Panc1 (cell line): ENCODE results near the gene ADAMTSL3. TPM values are rescaled to one million over a fixed set of nuclear protein-coding genes. Genes with fewer than 3 reads are reported as not detected.

ENCODE experiments used
- ATAC-seq: fragments of 200-7000 bp; cut with Tn5 transposase; 2 replicates; pipeline ENCODE4 v1.9.1; 2020; ENCODE audit warnings: mild to moderate bottlenecking, moderate library complexity
- BruUV-seq: library from RNA; stranded (reverse); fragments of 400-500 nt; replicated peaks from 2 replicates; lab custom pipeline; 2021; lab: Mats Ljungman, UMichigan
- CTCF ChIA-PET: fragments of 300-600 bp; sonication (Branson Sonifier 250); formaldehyde crosslinking; loops from one replicate; lab custom pipeline; 2022; ENCODE audit warnings: antibody characterized with exemption; lab: Charles Lee
- POLR2A ChIA-PET: fragments of 300-600 bp; sonication (Branson Sonifier 250); formaldehyde crosslinking; loops from one replicate; lab custom pipeline; 2022; ENCODE audit warnings: antibody characterized with exemption; lab: Charles Lee
- DNase-seq: peaks from one replicate; pipeline ENCODE4 v3.0.0-alpha.2; 2010; ENCODE audit warnings: low read depth, low spot score
- H3K27ac ChIP-seq: 2 replicates; pipeline ENCODE4 v1.5.1; 2011; ENCODE audit warnings: mild to moderate bottlenecking, low read length, inconsistent platforms
- H3K27me3 ChIP-seq: fragments of 200-500 bp; sonication (Bioruptor generic); 2 replicates; pipeline ENCODE4 v1.6.0; 2014; ENCODE audit warnings: low read length, inconsistent platforms; ENCODE audit not compliant: control insufficient read depth, insufficient read depth
- H3K36me3 ChIP-seq: fragments of 200-500 bp; sonication (Bioruptor generic); 2 replicates; pipeline ENCODE4 v1.5.1; 2014; ENCODE audit warnings: inconsistent platforms, mild to moderate bottlenecking, low read length, moderate library complexity; ENCODE audit not compliant: control insufficient read depth, insufficient read depth
- H3K4me1 ChIP-seq: 2 replicates; pipeline ENCODE4 v1.5.1; 2011; ENCODE audit warnings: inconsistent platforms, mild to moderate bottlenecking, low read length, moderate library complexity; ENCODE audit not compliant: control insufficient read depth, insufficient read depth
- H3K4me3 ChIP-seq, 2 experiments: 2 replicates each; pipeline ENCODE4 v1.5.1; 2011 to 2012; ENCODE audit warnings: low read depth in 2 of 2, low read length in 2 of 2, mild to moderate bottlenecking in 2 of 2, inconsistent platforms in 1 of 2, moderate library complexity in 1 of 2
- H3K9me3 ChIP-seq: fragments of 200-500 bp; sonication (Bioruptor generic); 2 replicates; pipeline ENCODE4 v1.5.1; 2014; ENCODE audit warnings: low read depth, mild to moderate bottlenecking, inconsistent platforms, low read length, moderate library complexity; ENCODE audit not compliant: control insufficient read depth, insufficient read depth
- POLR2AphosphoS5 ChIP-seq: IDR thresholded peaks from 2 replicates; pipeline ENCODE4 v1.6.1; 2012; ENCODE audit warnings: mild to moderate bottlenecking, low read depth, low read length, moderate library complexity
- SIN3A ChIP-seq: IDR thresholded peaks from 2 replicates; pipeline ENCODE4 v1.6.1; 2012; ENCODE audit warnings: low read depth, mild to moderate bottlenecking, low read length, moderate library complexity, borderline replicate concordance; ENCODE audit not compliant: insufficient read depth
- TCF7L2 ChIP-seq: IDR thresholded peaks from 2 replicates; pipeline ENCODE4 v1.6.1; 2011; ENCODE audit warnings: mild to moderate bottlenecking, low read depth, low read length, inconsistent platforms
- in situ Hi-C: cut with HindIII; loops from 2 replicates; pipeline ENCODE4 v1.10.0; 2016; ENCODE audit warnings: low sequenced_read_pairs, low pct_unique_long_range_greater_than_20kb
- intact Hi-C: fragments of 100-400 bp; cut with micrococcal nuclease; formaldehyde crosslinking; loops from one replicate; pipeline ENCODE4 v1.10.0; 2022; ENCODE audit not compliant: unreplicated experiment
- total RNA-seq: library from RNA; stranded (reverse); gene quantifications from one replicate; pipeline ENCODE4 v1.2.1, GENCODE V29; 2021; ENCODE audit not compliant: unreplicated experiment
- TF ChIP-seq, protein P1 (sequence below): fragments of 450-650 bp; IDR thresholded peaks from 2 replicates; pipeline ENCODE4 v1.5.1; 2017; ENCODE audit warnings: mild to moderate bottlenecking
- TF ChIP-seq, protein P2 (sequence below), 2 experiments: IDR thresholded peaks; 2 replicates each; pipeline ENCODE4 v1.6.1; 2011 to 2012; ENCODE audit warnings: low read depth in 2 of 2, control low read depth in 1 of 2, low read length in 1 of 2, mild to moderate bottlenecking in 1 of 2, moderate library complexity in 1 of 2; ENCODE audit not compliant: insufficient read depth in 1 of 2

ADAMTSL3 gene
- total RNA-seq, 1 experiment from 2014 or later, result not detected

DNA sequence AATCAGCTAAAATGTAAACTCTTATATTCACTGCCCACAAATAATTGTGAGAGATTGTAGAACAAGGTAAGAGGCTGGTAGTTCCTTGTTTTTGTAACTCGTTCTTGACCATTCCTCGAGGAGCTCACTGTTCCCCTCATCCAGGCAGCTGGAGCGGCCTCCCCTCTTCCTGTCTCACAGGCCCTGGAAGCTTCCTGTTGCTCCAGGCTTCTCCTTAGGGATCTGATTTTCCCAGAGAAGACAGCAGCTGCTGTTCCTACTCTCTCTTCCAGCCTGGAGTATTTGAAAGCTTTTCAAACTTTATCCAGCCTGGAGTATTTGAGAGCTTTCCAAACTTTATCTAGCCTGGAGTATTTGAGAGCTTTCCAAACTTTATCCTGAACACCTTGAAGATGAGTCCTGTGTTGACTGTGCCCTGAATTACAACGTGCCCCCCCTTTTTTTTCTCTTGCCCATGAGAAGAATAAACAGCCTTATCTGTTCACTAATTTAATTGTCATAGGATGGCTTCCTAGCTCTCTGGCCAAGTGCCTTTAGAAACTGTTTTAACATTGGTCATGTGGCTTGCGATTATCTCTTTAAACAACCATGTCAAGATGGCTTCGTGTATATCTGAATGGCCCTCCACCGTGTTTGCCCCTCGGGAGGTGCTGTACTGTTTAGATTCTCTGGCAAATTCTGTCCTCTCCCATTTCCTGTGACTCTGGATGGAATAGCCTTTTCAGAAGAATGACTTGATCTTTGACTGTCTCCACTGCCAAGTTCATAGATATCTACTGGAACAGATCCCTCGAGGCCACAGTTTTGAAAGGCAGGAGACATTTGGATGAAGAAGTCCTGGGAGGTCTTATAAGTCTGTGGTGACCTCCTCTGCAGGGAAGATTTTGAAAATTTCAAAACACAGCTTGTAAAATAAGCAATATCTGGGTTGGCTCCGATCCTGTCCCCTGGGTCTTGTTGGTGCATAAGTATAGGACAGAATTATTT lies 4.8 kb downstream of the ADAMTSL3 start:
- in situ Hi-C loops, result no loop called here
- H3K4me1 ChIP-seq, result no peaks in the 10 kb centered on the region; the same call in 1 of the 2 replicates
- no peaks in the 10 kb centered on the region for H3K27me3 ChIP-seq
- no peaks in the 10 kb centered on the region for H3K36me3 ChIP-seq
- no peak for ATAC-seq
- H3K27ac ChIP-seq, result no peak overlapping the region
- BruUV-seq, result no TSS peak
- intact Hi-C loops, result no loop called here
- POLR2A ChIA-PET, result no interaction called here
- H3K4me3 ChIP-seq, result no peak overlapping the region
- no peak for DNase-seq
- no peak for TF ChIP-seq TCF7L2
- TF ChIP-seq, protein P1, sequence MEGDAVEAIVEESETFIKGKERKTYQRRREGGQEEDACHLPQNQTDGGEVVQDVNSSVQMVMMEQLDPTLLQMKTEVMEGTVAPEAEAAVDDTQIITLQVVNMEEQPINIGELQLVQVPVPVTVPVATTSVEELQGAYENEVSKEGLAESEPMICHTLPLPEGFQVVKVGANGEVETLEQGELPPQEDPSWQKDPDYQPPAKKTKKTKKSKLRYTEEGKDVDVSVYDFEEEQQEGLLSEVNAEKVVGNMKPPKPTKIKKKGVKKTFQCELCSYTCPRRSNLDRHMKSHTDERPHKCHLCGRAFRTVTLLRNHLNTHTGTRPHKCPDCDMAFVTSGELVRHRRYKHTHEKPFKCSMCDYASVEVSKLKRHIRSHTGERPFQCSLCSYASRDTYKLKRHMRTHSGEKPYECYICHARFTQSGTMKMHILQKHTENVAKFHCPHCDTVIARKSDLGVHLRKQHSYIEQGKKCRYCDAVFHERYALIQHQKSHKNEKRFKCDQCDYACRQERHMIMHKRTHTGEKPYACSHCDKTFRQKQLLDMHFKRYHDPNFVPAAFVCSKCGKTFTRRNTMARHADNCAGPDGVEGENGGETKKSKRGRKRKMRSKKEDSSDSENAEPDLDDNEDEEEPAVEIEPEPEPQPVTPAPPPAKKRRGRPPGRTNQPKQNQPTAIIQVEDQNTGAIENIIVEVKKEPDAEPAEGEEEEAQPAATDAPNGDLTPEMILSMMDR, result no peak
- TF ChIP-seq, protein P2, sequence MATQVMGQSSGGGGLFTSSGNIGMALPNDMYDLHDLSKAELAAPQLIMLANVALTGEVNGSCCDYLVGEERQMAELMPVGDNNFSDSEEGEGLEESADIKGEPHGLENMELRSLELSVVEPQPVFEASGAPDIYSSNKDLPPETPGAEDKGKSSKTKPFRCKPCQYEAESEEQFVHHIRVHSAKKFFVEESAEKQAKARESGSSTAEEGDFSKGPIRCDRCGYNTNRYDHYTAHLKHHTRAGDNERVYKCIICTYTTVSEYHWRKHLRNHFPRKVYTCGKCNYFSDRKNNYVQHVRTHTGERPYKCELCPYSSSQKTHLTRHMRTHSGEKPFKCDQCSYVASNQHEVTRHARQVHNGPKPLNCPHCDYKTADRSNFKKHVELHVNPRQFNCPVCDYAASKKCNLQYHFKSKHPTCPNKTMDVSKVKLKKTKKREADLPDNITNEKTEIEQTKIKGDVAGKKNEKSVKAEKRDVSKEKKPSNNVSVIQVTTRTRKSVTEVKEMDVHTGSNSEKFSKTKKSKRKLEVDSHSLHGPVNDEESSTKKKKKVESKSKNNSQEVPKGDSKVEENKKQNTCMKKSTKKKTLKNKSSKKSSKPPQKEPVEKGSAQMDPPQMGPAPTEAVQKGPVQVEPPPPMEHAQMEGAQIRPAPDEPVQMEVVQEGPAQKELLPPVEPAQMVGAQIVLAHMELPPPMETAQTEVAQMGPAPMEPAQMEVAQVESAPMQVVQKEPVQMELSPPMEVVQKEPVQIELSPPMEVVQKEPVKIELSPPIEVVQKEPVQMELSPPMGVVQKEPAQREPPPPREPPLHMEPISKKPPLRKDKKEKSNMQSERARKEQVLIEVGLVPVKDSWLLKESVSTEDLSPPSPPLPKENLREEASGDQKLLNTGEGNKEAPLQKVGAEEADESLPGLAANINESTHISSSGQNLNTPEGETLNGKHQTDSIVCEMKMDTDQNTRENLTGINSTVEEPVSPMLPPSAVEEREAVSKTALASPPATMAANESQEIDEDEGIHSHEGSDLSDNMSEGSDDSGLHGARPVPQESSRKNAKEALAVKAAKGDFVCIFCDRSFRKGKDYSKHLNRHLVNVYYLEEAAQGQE (IDR thresholded peaks at IDR 0.05; ENCODE audit: insufficient read depth in 1 of 2, low read depth in 2 of 2, low read length in 1 of 2), result no peak
- no peak for TF ChIP-seq SIN3A
- TF ChIP-seq POLR2AphosphoS5, result no peak
- CTCF ChIA-PET, result no interaction called here
- no peaks in the 10 kb centered on the region for H3K9me3 ChIP-seq

DNA sequence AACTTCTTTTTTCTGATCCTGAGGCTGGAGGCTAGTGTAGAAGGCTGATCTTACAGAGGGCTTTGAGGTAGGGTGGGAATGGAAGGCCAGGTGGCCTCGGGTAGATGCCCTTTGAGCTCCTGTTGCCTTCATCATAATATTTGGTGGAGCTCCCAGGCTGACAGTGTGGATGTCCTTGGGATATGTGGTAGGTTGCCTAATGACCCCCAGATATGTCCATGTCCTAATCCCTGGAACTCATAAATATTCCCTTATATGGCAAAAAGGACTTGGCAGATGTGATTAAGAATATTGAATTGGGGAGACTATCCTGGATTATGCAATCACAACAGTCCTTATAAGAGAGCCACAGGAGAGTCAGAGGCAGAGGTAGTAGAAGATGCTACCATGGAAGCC lies 5.5 kb downstream of the ADAMTSL3 start:
- H3K36me3 ChIP-seq, result no peaks in the 10 kb centered on the region
- BruUV-seq, result no TSS peak
- no peak for TF ChIP-seq POLR2AphosphoS5
- TF ChIP-seq, protein P1, result no peak
- no peak for TF ChIP-seq TCF7L2
- TF ChIP-seq SIN3A, result no peak
- TF ChIP-seq, protein P2 (IDR thresholded peaks at IDR 0.05; ENCODE audit: insufficient read depth in 1 of 2, low read depth in 2 of 2, low read length in 1 of 2), result no peak
- in situ Hi-C loops (no loop called here), intact Hi-C loops (no loop called here)
- H3K4me3 ChIP-seq, result no peak overlapping the region
- no peaks in the 10 kb centered on the region; the same call in 1 of the 2 replicates for H3K4me1 ChIP-seq
- DNase-seq (no peak), ATAC-seq (no peak)
- CTCF ChIA-PET, result no interaction called here
- no peak overlapping the region for H3K27ac ChIP-seq
- no peaks in the 10 kb centered on the region for H3K9me3 ChIP-seq
- POLR2A ChIA-PET, result no interaction called here
- H3K27me3 ChIP-seq, result no peaks in the 10 kb centered on the region
